ENCODE results near the gene ZBTB24.
A peak's percentile ranks its signal among the peaks of the same experiment; 100 is the strongest.
"Not testable (repeated sequence)": the region's sequence is repeated elsewhere in the genome, so short reads cannot be mapped to it uniquely, and the experiment has no call there.

Gene ZBTB24

GRCh38 chr6:109467696-109468095 lies 15.3 kb downstream of the ZBTB24 start:
- no peak for DNase-seq

- DNase-seq, result no peak
Observed at GRCh38 chr6:109466212-109466923, 16.7 kb downstream of the ZBTB24 start.

GRCh38 chr6:109465772-109466171 lies 17.2 kb downstream of the ZBTB24 start:
- DNase-seq, result no peak

- DNase-seq, result peak; percentile 32
Observed at GRCh38 chr6:109461733-109462526, 21.1 kb downstream of the ZBTB24 start.

GRCh38 chr6:109461205-109461604 lies 21.8 kb downstream of the ZBTB24 start:
- DNase-seq, result not testable (repeated sequence)

GRCh38 chr6:109460161-109460829 lies 22.7 kb downstream of the ZBTB24 start:
- DNase-seq, result no peak

- DNase-seq, result peak; percentile 72
Observed at GRCh38 chr6:109458774-109459531, 24.1 kb downstream of the ZBTB24 start.

GRCh38 chr6:109457562-109457996 lies 25.4 kb downstream of the ZBTB24 start:
- DNase-seq, result no peak

- DNase-seq, result no peak
Observed at GRCh38 chr6:109456710-109457561, 26.1 kb downstream of the ZBTB24 start.

- DNase-seq, result no peak
Observed at GRCh38 chr6:109456111-109456583, 26.9 kb downstream of the ZBTB24 start.

GRCh38 chr6:109455437-109456110 lies 27.4 kb downstream of the ZBTB24 start, which contains the start of gene MICAL1:
TSS of gene MICAL1 (minus strand) at chr6:109455772. CDS start at chr6:109454196, 1,576 bp downstream.
- DNase-seq, result peak; percentile 77

- peak; percentile 77 for DNase-seq
Observed at GRCh38 chr6:109454496-109455436, 28.3 kb downstream of the ZBTB24 start.

- no peak for DNase-seq
Observed at GRCh38 chr6:109453594-109454495, 29.2 kb downstream of the ZBTB24 start.

GRCh38 chr6:109453156-109453555 lies 29.9 kb downstream of the ZBTB24 start:
- no peak for DNase-seq

- DNase-seq, result no peak
Observed at GRCh38 chr6:109452181-109452580, 30.8 kb downstream of the ZBTB24 start.

- no peak for DNase-seq
Observed at GRCh38 chr6:109451376-109451775, 31.6 kb downstream of the ZBTB24 start.

- DNase-seq, result no peak
Observed at GRCh38 chr6:109450801-109451200, 32.2 kb downstream of the ZBTB24 start.

- peak; percentile 44 for DNase-seq
Observed at GRCh38 chr6:109449795-109450673, 33.0 kb downstream of the ZBTB24 start.
